ENCODE measurements around the gene MED15. TPM values are rescaled to one million over a fixed set of nuclear protein-coding genes. Genes with fewer than 3 reads are reported as not detected.

MED15 gene
- total RNA-seq, 3 donors from 2014 or later, result 36.6 to 53.1 (median 52.3) TPM

- Histone ChIP-seq H3K36me3 (peaks cover 17% of the 10 kb centered on the region), H3K4me3 (no peak overlapping the region), H3K27ac (no peak overlapping the region), H3K27me3 (no peaks in the 10 kb centered on the region), H3K9me3 (no peaks in the 10 kb centered on the region), H3K4me1 (no peaks in the 10 kb centered on the region)
- DNase-seq (ENCODE audit: low spot score in 2 of 2), result no peak
- intact Hi-C loops (cut with DNase I; ENCODE audit: low total_unique reads), result no loop called here
- TF ChIP-seq, protein P1, sequence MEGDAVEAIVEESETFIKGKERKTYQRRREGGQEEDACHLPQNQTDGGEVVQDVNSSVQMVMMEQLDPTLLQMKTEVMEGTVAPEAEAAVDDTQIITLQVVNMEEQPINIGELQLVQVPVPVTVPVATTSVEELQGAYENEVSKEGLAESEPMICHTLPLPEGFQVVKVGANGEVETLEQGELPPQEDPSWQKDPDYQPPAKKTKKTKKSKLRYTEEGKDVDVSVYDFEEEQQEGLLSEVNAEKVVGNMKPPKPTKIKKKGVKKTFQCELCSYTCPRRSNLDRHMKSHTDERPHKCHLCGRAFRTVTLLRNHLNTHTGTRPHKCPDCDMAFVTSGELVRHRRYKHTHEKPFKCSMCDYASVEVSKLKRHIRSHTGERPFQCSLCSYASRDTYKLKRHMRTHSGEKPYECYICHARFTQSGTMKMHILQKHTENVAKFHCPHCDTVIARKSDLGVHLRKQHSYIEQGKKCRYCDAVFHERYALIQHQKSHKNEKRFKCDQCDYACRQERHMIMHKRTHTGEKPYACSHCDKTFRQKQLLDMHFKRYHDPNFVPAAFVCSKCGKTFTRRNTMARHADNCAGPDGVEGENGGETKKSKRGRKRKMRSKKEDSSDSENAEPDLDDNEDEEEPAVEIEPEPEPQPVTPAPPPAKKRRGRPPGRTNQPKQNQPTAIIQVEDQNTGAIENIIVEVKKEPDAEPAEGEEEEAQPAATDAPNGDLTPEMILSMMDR (IDR thresholded peaks at IDR 0.05), result no peak
- TF ChIP-seq POLR2AphosphoS5 (IDR thresholded peaks at IDR 0.05) (no peak), POLR2A (IDR thresholded peaks at IDR 0.05) (no peak)
These were observed 81.6 kb downstream of the MED15 start for GRCh38 chr22:20588843-20589581.

- no peaks in the 10 kb centered on the region for H3K27me3 ChIP-seq
- H3K9me3 ChIP-seq, result no peaks in the 10 kb centered on the region
- no peak for DNase-seq (ENCODE audit: low spot score in 2 of 2)
- no peaks in the 10 kb centered on the region for H3K4me1 ChIP-seq
- no peak overlapping the region for H3K4me3 ChIP-seq
- no peak for TF ChIP-seq POLR2AphosphoS5 (IDR thresholded peaks at IDR 0.05)
- TF ChIP-seq, protein P1 (IDR thresholded peaks at IDR 0.05), result no peak
- TF ChIP-seq POLR2A (IDR thresholded peaks at IDR 0.05), result no peak
- no peak overlapping the region for H3K27ac ChIP-seq
- intact Hi-C loops (cut with DNase I; ENCODE audit: low total_unique reads), result no loop called here
- peaks cover 17% of the 10 kb centered on the region for H3K36me3 ChIP-seq
These were observed 82.4 kb downstream of the MED15 start for GRCh38 chr22:20589614-20590476.

- TF ChIP-seq POLR2A (IDR thresholded peaks at IDR 0.05), result no peak
- TF ChIP-seq, protein P1 (IDR thresholded peaks at IDR 0.05), result no peak
- intact Hi-C loops (cut with DNase I; ENCODE audit: low total_unique reads), result no loop called here
These were observed 83.3 kb downstream of the MED15 start for GRCh38 chr22:20590477-20591294.

GRCh38 chr22:20591295-20591645 is 83.9 kb downstream of the MED15 start:
- H3K4me3 ChIP-seq, result no peak overlapping the region
- H3K9me3 ChIP-seq, result no peaks in the 10 kb centered on the region
- no peak for DNase-seq (ENCODE audit: low spot score in 2 of 2)
- H3K27ac ChIP-seq, result no peak overlapping the region
- TF ChIP-seq POLR2A (IDR thresholded peaks at IDR 0.05), result no peak
- no peak for TF ChIP-seq POLR2AphosphoS5 (IDR thresholded peaks at IDR 0.05)
- TF ChIP-seq, protein P1 (IDR thresholded peaks at IDR 0.05), result no peak
- intact Hi-C loops (cut with DNase I; ENCODE audit: low total_unique reads), result no loop called here
- no peaks in the 10 kb centered on the region for H3K4me1 ChIP-seq
- no peaks in the 10 kb centered on the region for H3K27me3 ChIP-seq
- H3K36me3 ChIP-seq, result peaks cover 11% of the 10 kb centered on the region

More at GRCh38 chr22:20590477-20591294, 83.3 kb downstream of the MED15 start:
- Histone ChIP-seq H3K27me3 (no peaks in the 10 kb centered on the region), H3K36me3 (peaks cover 17% of the 10 kb centered on the region), H3K9me3 (no peaks in the 10 kb centered on the region), H3K4me1 (no peaks in the 10 kb centered on the region), H3K27ac (no peak overlapping the region), H3K4me3 (no peak overlapping the region)
- no peak for DNase-seq (ENCODE audit: low spot score in 2 of 2)
